ENCODE measurements around the gene PLGRKT.
"Not testable (repeated sequence)": the region's sequence is repeated elsewhere in the genome, so short reads cannot be mapped to it uniquely, and the experiment has no call there.

PLGRKT gene

GRCh38 chr9:5475611-5476010 is 37.9 kb upstream of the PLGRKT start:
- not testable (repeated sequence) for H3K9ac ChIP-seq (ENCODE audit: low read depth in 1 of 2, low read length in 2 of 2); H3K27ac ChIP-seq (ENCODE audit: low read depth in 2 of 2, low read length in 2 of 2); H3K27me3 ChIP-seq (ENCODE audit: control insufficient read depth in 2 of 2, insufficient read depth in 2 of 2, low read length in 2 of 2); H3K4me3 ChIP-seq (ENCODE audit: low read length in 2 of 2); H3K36me3 ChIP-seq (ENCODE audit: control insufficient read depth in 2 of 2, insufficient read depth in 2 of 2, low read length in 2 of 2); H3K4me1 ChIP-seq (ENCODE audit: control insufficient read depth in 2 of 2, insufficient read depth in 2 of 2, low read length in 2 of 2); H3K9me3 ChIP-seq (ENCODE audit: control insufficient read depth in 2 of 2, low read length in 2 of 2)

DNA sequence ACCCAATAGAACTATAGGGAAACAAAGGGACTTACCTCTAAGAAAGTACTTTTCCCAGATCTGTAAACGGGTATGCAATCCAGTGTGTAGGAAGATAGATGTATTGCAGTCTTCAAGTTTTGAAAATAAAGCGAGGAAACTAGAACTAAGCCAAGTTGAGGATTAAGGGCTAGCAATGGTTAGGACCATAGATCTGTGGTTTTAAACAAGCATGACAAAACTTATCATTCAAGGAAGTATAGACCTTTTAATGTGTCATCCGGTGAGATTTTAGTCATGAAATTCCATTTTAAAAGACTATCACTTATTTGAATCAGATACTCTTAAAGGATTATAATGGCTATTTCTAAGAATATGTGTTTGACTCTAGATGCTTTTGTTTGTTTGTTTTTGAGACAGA is 33.1 kb upstream of the PLGRKT start:
- H3K9me3 ChIP-seq (ENCODE audit: control insufficient read depth in 2 of 2, low read length in 2 of 2) = no peaks in the 10 kb centered on the region
- H3K27ac ChIP-seq (ENCODE audit: low read depth in 2 of 2, low read length in 2 of 2) = no peak overlapping the region
- no peak overlapping the region for H3K4me3 ChIP-seq (ENCODE audit: low read length in 2 of 2)
- no peak overlapping the region for H3K9ac ChIP-seq (ENCODE audit: low read depth in 1 of 2, low read length in 2 of 2)
- no peaks in the 10 kb centered on the region for H3K4me1 ChIP-seq (ENCODE audit: control insufficient read depth in 2 of 2, insufficient read depth in 2 of 2, low read length in 2 of 2)
- H3K36me3 ChIP-seq (ENCODE audit: control insufficient read depth in 2 of 2, insufficient read depth in 2 of 2, low read length in 2 of 2) = peaks cover 0 to 5% of the 10 kb centered on the region in 2 donors
- no peaks in the 10 kb centered on the region for H3K27me3 ChIP-seq (ENCODE audit: control insufficient read depth in 2 of 2, insufficient read depth in 2 of 2, low read length in 2 of 2)

GRCh38 chr9:5470122-5470521 is 32.4 kb upstream of the PLGRKT start:
- H3K4me1 ChIP-seq (ENCODE audit: control insufficient read depth in 2 of 2, insufficient read depth in 2 of 2, low read length in 2 of 2) = no peaks in the 10 kb centered on the region
- no peaks in the 10 kb centered on the region for H3K9me3 ChIP-seq (ENCODE audit: control insufficient read depth in 2 of 2, low read length in 2 of 2)
- no peak overlapping the region for H3K9ac ChIP-seq (ENCODE audit: low read depth in 1 of 2, low read length in 2 of 2)
- H3K36me3 ChIP-seq (ENCODE audit: control insufficient read depth in 2 of 2, insufficient read depth in 2 of 2, low read length in 2 of 2) = peaks cover 0 to 5% of the 10 kb centered on the region in 2 donors
- H3K4me3 ChIP-seq (ENCODE audit: low read length in 2 of 2) = no peak overlapping the region
- H3K27ac ChIP-seq (ENCODE audit: low read depth in 2 of 2, low read length in 2 of 2) = no peak overlapping the region
- no peaks in the 10 kb centered on the region for H3K27me3 ChIP-seq (ENCODE audit: control insufficient read depth in 2 of 2, insufficient read depth in 2 of 2, low read length in 2 of 2)

- H3K27ac ChIP-seq (ENCODE audit: low read depth in 2 of 2, low read length in 2 of 2) = no peak overlapping the region
- no peaks in the 10 kb centered on the region for H3K9me3 ChIP-seq (ENCODE audit: control insufficient read depth in 2 of 2, low read length in 2 of 2)
- no peak overlapping the region for H3K9ac ChIP-seq (ENCODE audit: low read depth in 1 of 2, low read length in 2 of 2)
- no peaks in the 10 kb centered on the region for H3K4me1 ChIP-seq (ENCODE audit: control insufficient read depth in 2 of 2, insufficient read depth in 2 of 2, low read length in 2 of 2)
- no peak overlapping the region for H3K4me3 ChIP-seq (ENCODE audit: low read length in 2 of 2)
- H3K36me3 ChIP-seq (ENCODE audit: control insufficient read depth in 2 of 2, insufficient read depth in 2 of 2, low read length in 2 of 2) = peaks cover 0 to 5% of the 10 kb centered on the region in 2 donors
- H3K27me3 ChIP-seq (ENCODE audit: control insufficient read depth in 2 of 2, insufficient read depth in 2 of 2, low read length in 2 of 2) = no peaks in the 10 kb centered on the region
Observed at GRCh38 chr9:5468850-5469249, 31.1 kb upstream of the PLGRKT start.

- peaks cover 0 to 8% of the 10 kb centered on the region in 2 donors for H3K36me3 ChIP-seq (ENCODE audit: control insufficient read depth in 2 of 2, insufficient read depth in 2 of 2, low read length in 2 of 2)
- no peak overlapping the region for H3K27ac ChIP-seq (ENCODE audit: low read depth in 2 of 2, low read length in 2 of 2)
Observed at GRCh38 chr9:5466766-5467165, 29.0 kb upstream of the PLGRKT start.

DNA sequence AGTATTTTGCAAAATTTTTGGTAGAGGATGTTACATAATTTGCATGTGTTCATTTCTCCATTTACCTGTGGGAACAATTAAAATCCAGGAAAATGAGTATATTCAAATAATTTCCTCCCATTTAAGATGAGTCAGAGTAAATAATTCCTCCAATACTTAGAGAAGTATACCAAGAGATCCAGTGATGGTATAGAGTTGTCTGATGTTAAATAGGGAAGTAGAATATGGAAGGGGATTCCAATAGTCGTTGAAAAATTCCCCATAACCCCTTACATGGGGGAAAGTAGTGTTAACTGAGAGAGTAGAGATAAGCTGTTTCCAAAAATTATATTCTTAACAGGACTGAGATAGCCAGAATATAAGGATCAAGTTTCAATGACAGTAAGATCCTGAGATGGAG is 28.3 kb upstream of the PLGRKT start:
- Histone ChIP-seq H3K9ac (ENCODE audit: low read depth in 1 of 2, low read length in 2 of 2) (no peak overlapping the region), H3K27me3 (ENCODE audit: control insufficient read depth in 2 of 2, insufficient read depth in 2 of 2, low read length in 2 of 2) (no peaks in the 10 kb centered on the region), H3K9me3 (ENCODE audit: control insufficient read depth in 2 of 2, low read length in 2 of 2) (no peaks in the 10 kb centered on the region), H3K4me1 (ENCODE audit: control insufficient read depth in 2 of 2, insufficient read depth in 2 of 2, low read length in 2 of 2) (no peaks in the 10 kb centered on the region), H3K36me3 (ENCODE audit: control insufficient read depth in 2 of 2, insufficient read depth in 2 of 2, low read length in 2 of 2) (peaks cover 0 to 8% of the 10 kb centered on the region in 2 donors), H3K4me3 (ENCODE audit: low read length in 2 of 2) (no peak overlapping the region), H3K27ac (ENCODE audit: low read depth in 2 of 2, low read length in 2 of 2) (no peak overlapping the region)

More at GRCh38 chr9:5466766-5467165, 29.0 kb upstream of the PLGRKT start:
- Histone ChIP-seq H3K4me1 (ENCODE audit: control insufficient read depth in 2 of 2, insufficient read depth in 2 of 2, low read length in 2 of 2) (no peaks in the 10 kb centered on the region), H3K9me3 (ENCODE audit: control insufficient read depth in 2 of 2, low read length in 2 of 2) (no peaks in the 10 kb centered on the region), H3K27me3 (ENCODE audit: control insufficient read depth in 2 of 2, insufficient read depth in 2 of 2, low read length in 2 of 2) (no peaks in the 10 kb centered on the region), H3K4me3 (ENCODE audit: low read length in 2 of 2) (no peak overlapping the region), H3K9ac (ENCODE audit: low read depth in 1 of 2, low read length in 2 of 2) (no peak overlapping the region)

GRCh38 chr9:5464831-5465330 is 27.2 kb upstream of the PLGRKT start:
- H3K4me3 ChIP-seq (ENCODE audit: low read length in 2 of 2) = not testable (repeated sequence)

DNA sequence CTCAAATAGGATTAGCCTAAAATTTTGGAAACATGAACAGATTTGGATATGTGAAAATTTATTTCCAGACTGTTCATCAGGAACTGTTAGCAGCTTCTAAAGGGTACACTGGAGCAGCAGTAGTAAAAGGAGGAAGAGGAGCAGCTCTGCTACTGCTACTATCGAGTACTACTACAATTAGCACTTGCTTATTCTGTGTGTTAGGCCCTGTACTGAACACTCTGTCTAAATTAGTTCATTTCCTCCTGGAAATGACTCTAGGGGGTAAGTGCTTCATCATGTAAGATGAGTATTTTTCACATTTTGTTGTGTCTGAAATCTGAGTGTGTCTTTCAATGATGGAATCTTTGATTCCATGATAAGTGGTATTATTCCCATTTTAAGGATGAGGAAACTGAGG is 22.4 kb upstream of the PLGRKT start:
- H3K9me3 ChIP-seq (ENCODE audit: control insufficient read depth in 2 of 2, low read length in 2 of 2) = no peaks in the 10 kb centered on the region
- no peak overlapping the region for H3K9ac ChIP-seq (ENCODE audit: low read depth in 1 of 2, low read length in 2 of 2)
- peaks cover 0 to 4% of the 10 kb centered on the region in 2 donors for H3K36me3 ChIP-seq (ENCODE audit: control insufficient read depth in 2 of 2, insufficient read depth in 2 of 2, low read length in 2 of 2)
- H3K4me3 ChIP-seq (ENCODE audit: low read length in 2 of 2) = no peak overlapping the region
- no peaks in the 10 kb centered on the region for H3K4me1 ChIP-seq (ENCODE audit: control insufficient read depth in 2 of 2, insufficient read depth in 2 of 2, low read length in 2 of 2)
- H3K27ac ChIP-seq (ENCODE audit: low read depth in 2 of 2, low read length in 2 of 2) = no peak overlapping the region
- no peaks in the 10 kb centered on the region for H3K27me3 ChIP-seq (ENCODE audit: control insufficient read depth in 2 of 2, insufficient read depth in 2 of 2, low read length in 2 of 2)

More at GRCh38 chr9:5464831-5465330, 27.2 kb upstream of the PLGRKT start:
- not testable (repeated sequence) for H3K27ac ChIP-seq (ENCODE audit: low read depth in 2 of 2, low read length in 2 of 2); H3K4me1 ChIP-seq (ENCODE audit: control insufficient read depth in 2 of 2, insufficient read depth in 2 of 2, low read length in 2 of 2); H3K27me3 ChIP-seq (ENCODE audit: control insufficient read depth in 2 of 2, insufficient read depth in 2 of 2, low read length in 2 of 2); H3K36me3 ChIP-seq (ENCODE audit: control insufficient read depth in 2 of 2, insufficient read depth in 2 of 2, low read length in 2 of 2); H3K9ac ChIP-seq (ENCODE audit: low read depth in 1 of 2, low read length in 2 of 2); H3K9me3 ChIP-seq (ENCODE audit: control insufficient read depth in 2 of 2, low read length in 2 of 2)

- Histone ChIP-seq H3K9me3 (ENCODE audit: control insufficient read depth in 2 of 2, low read length in 2 of 2) (no peaks in the 10 kb centered on the region), H3K4me3 (ENCODE audit: low read length in 2 of 2) (no peak overlapping the region), H3K4me1 (ENCODE audit: control insufficient read depth in 2 of 2, insufficient read depth in 2 of 2, low read length in 2 of 2) (no peaks in the 10 kb centered on the region), H3K9ac (ENCODE audit: low read depth in 1 of 2, low read length in 2 of 2) (no peak overlapping the region), H3K36me3 (ENCODE audit: control insufficient read depth in 2 of 2, insufficient read depth in 2 of 2, low read length in 2 of 2) (peaks cover 0 to 4% of the 10 kb centered on the region in 2 donors), H3K27me3 (ENCODE audit: control insufficient read depth in 2 of 2, insufficient read depth in 2 of 2, low read length in 2 of 2) (no peaks in the 10 kb centered on the region), H3K27ac (ENCODE audit: low read depth in 2 of 2, low read length in 2 of 2) (no peak overlapping the region)
Observed at GRCh38 chr9:5459289-5459829, 21.6 kb upstream of the PLGRKT start.

GRCh38 chr9:5455181-5455580 is 17.5 kb upstream of the PLGRKT start:
- no peak overlapping the region for H3K27ac ChIP-seq (ENCODE audit: low read depth in 2 of 2, low read length in 2 of 2)
- H3K4me3 ChIP-seq (ENCODE audit: low read length in 2 of 2) = no peak overlapping the region
- H3K4me1 ChIP-seq (ENCODE audit: control insufficient read depth in 2 of 2, insufficient read depth in 2 of 2, low read length in 2 of 2) = peaks cover 3 to 5% of the 10 kb centered on the region in 2 donors
- H3K27me3 ChIP-seq (ENCODE audit: control insufficient read depth in 2 of 2, insufficient read depth in 2 of 2, low read length in 2 of 2) = no peaks in the 10 kb centered on the region
- H3K9ac ChIP-seq (ENCODE audit: low read depth in 1 of 2, low read length in 2 of 2) = no peak overlapping the region
- H3K9me3 ChIP-seq (ENCODE audit: control insufficient read depth in 2 of 2, low read length in 2 of 2) = no peaks in the 10 kb centered on the region
- no peaks in the 10 kb centered on the region for H3K36me3 ChIP-seq (ENCODE audit: control insufficient read depth in 2 of 2, insufficient read depth in 2 of 2, low read length in 2 of 2)

DNA sequence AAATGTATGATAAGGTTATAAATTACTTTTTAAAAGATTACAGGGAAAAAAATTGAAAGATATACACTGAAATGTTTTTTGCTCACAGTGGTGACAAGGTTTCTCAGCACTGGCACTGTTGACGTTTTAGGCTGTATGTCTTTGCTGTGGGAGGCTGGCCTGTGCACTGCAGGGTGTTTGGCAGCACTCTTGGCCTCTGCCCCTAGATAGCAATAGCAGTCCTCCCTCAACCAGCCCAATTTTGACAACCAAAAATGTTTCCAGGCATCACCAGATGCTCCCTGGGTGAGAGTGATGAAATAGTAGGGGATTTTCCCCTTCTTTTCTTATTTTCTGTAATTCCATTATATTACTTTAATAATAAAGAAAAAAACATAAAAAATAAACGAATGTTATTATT is 15.9 kb upstream of the PLGRKT start:
- Histone ChIP-seq H3K36me3 (ENCODE audit: control insufficient read depth in 2 of 2, insufficient read depth in 2 of 2, low read length in 2 of 2) (no peaks in the 10 kb centered on the region), H3K27ac (ENCODE audit: low read depth in 2 of 2, low read length in 2 of 2) (no peak overlapping the region), H3K4me1 (ENCODE audit: control insufficient read depth in 2 of 2, insufficient read depth in 2 of 2, low read length in 2 of 2) (peaks cover 3 to 10% of the 10 kb centered on the region in 2 donors), H3K9ac (ENCODE audit: low read depth in 1 of 2, low read length in 2 of 2) (no peak overlapping the region), H3K9me3 (ENCODE audit: control insufficient read depth in 2 of 2, low read length in 2 of 2) (no peaks in the 10 kb centered on the region), H3K4me3 (ENCODE audit: low read length in 2 of 2) (no peak overlapping the region), H3K27me3 (ENCODE audit: control insufficient read depth in 2 of 2, insufficient read depth in 2 of 2, low read length in 2 of 2) (no peaks in the 10 kb centered on the region)
